GM12878 (cell line): ENCODE data around the gene LYRM2. TPM values are rescaled to one million over a fixed set of nuclear protein-coding genes. Genes with fewer than 3 reads are reported as not detected.

Source experiments
- ATAC-seq: fragments of 200-7000 bp; cut with Tn5 transposase; 3 replicates; pipeline ENCODE4 v1.9.1; 2020; ENCODE audit warnings: mild to moderate bottlenecking, moderate library complexity
- BruUV-seq: library from RNA; stranded (reverse); fragments of 400-500 nt; replicated peaks from 2 replicates; lab custom pipeline; 2021; lab: Mats Ljungman, UMichigan
- CTCF ChIA-PET: fragments of 300-600 bp; sonication (Branson Sonifier 250); formaldehyde crosslinking; extraction: SDS; loops from one replicate; lab custom pipeline; 2021; ENCODE audit warnings: inconsistent platforms; lab: Yijun Ruan, JAX
- POLR2A ChIA-PET: fragments of 350-600 bp; formaldehyde crosslinking; extraction: SDS; loops from one replicate; lab custom pipeline; 2021; ENCODE audit warnings: inconsistent platforms; lab: Charles Lee
- RAD21 ChIA-PET: fragments of 300-600 bp; sonication (Branson Sonifier 250); formaldehyde crosslinking; loops from one replicate; lab custom pipeline; 2023; ENCODE audit warnings: antibody characterized with exemption; ENCODE audit not compliant: unreplicated experiment; lab: Charles Lee
- SMC1A ChIA-PET: fragments of 300-600 bp; sonication (Branson Sonifier 250); formaldehyde crosslinking; loops from one replicate; lab custom pipeline; 2023; ENCODE audit not compliant: unreplicated experiment, uncharacterized antibody; lab: Charles Lee
- DNase-seq: peaks from one replicate; pipeline ENCODE4 v3.0.0-alpha.2; 2011; ENCODE audit warnings: low read depth, low spot score
- FAIRE-seq: peaks from 3 replicates; lab custom pipeline; 2011; peaks lifted over from hg19 to GRCh38; lab: Jason Lieb, UNC
- H2AFZ ChIP-seq: 2 replicates; pipeline ENCODE4 v1.6.0; 2011; ENCODE audit warnings: low read depth, low read length, control low read depth; ENCODE audit not compliant: control insufficient read depth
- H3K27ac ChIP-seq: 2 replicates; pipeline ENCODE4 v1.5.1; 2011; ENCODE audit warnings: control low read depth; ENCODE audit not compliant: control insufficient read depth, insufficient read depth
- H3K27me3 ChIP-seq, 2 experiments: replicated peaks in 1 of 2; 2 replicates each; pipeline versions ENCODE4 v1.6.0 to v1.6.1; 2011; ENCODE audit warnings: low read length in 1 of 2; ENCODE audit not compliant: control insufficient read depth in 2 of 2, insufficient read depth in 2 of 2
- H3K36me3 ChIP-seq, 2 experiments: 2 replicates each; pipeline ENCODE4 v1.5.1; 2011; ENCODE audit warnings: low read length in 1 of 2; ENCODE audit not compliant: control insufficient read depth in 2 of 2, insufficient read depth in 2 of 2
- H3K4me1 ChIP-seq: 2 replicates; pipeline ENCODE4 v1.6.1; 2011; ENCODE audit warnings: mild to moderate bottlenecking, low read length, moderate library complexity, mixed read lengths; ENCODE audit not compliant: control insufficient read depth, insufficient read depth
- H3K4me2 ChIP-seq: 2 replicates; pipeline ENCODE4 v1.6.0; 2011; ENCODE audit warnings: control low read depth; ENCODE audit not compliant: control insufficient read depth, insufficient read depth
- H3K4me3 ChIP-seq: fragments of 200-600 bp; sonication (generic); 2 replicates; pipeline ENCODE4 v1.5.1; 2016
- H3K79me2 ChIP-seq: 2 replicates; pipeline ENCODE4 v1.6.0; 2011; ENCODE audit warnings: low read length; ENCODE audit not compliant: control insufficient read depth, insufficient read depth
- H3K9ac ChIP-seq: 2 replicates; pipeline ENCODE4 v1.8.0; 2011; ENCODE audit warnings: low read length, control low read depth, mixed read lengths; ENCODE audit not compliant: control insufficient read depth, insufficient read depth
- H3K9me3 ChIP-seq: replicated peaks from 3 replicates; pipeline ENCODE4 v1.5.1; 2011; ENCODE audit warnings: mild to moderate bottlenecking, low read length; ENCODE audit not compliant: control insufficient read depth, insufficient read depth
- H4K20me1 ChIP-seq: 2 replicates; pipeline ENCODE4 v1.6.0; 2011; ENCODE audit not compliant: control insufficient read depth, insufficient read depth
- ASH2L ChIP-seq: fragments of 300-600, 200-600 bp; sonication (generic); IDR thresholded peaks from 2 replicates; pipeline ENCODE4 v1.6.1; 2017; ENCODE audit warnings: low read depth, mild to moderate bottlenecking, borderline replicate concordance
- BHLHE40 ChIP-seq, 2 experiments: fragments of 450-650 bp in 1 of 2; IDR thresholded peaks; 2 replicates each; pipeline ENCODE4 v1.6.1; 2011 to 2017; ENCODE audit warnings: low read depth in 2 of 2, borderline replicate concordance in 1 of 2, improper control_type of control experiment in 1 of 2, low read length in 1 of 2, mild to moderate bottlenecking in 1 of 2
- DPF2 ChIP-seq: fragments of 450-650 bp; IDR thresholded peaks from 2 replicates; pipeline ENCODE4 v1.6.1; 2017; ENCODE audit warnings: mild to moderate bottlenecking
- SUZ12 ChIP-seq: fragments of 200-600 bp; sonication (generic); IDR thresholded peaks from one replicate; pipeline ENCODE4 v1.6.1; 2018; ENCODE audit warnings: antibody characterized with exemption, mild to moderate bottlenecking; ENCODE audit not compliant: unreplicated experiment
- TAF1 ChIP-seq: IDR thresholded peaks from 2 replicates; pipeline ENCODE4 v1.6.1; 2011; ENCODE audit warnings: mild to moderate bottlenecking, low read depth, low read length, borderline replicate concordance
- TCF12 ChIP-seq: IDR thresholded peaks from 2 replicates; pipeline ENCODE4 v1.6.1; 2011; ENCODE audit warnings: low read depth, mild to moderate bottlenecking, low read length
- ZNF24 ChIP-seq: fragments of 450-650 bp; IDR thresholded peaks from 2 replicates; pipeline ENCODE4 v1.6.1; 2017; ENCODE audit warnings: antibody characterized with exemption, mild to moderate bottlenecking
- WGBS: methylation state at CpG from one replicate; pipeline ENCODE4 v1.1.6; 2016; ENCODE audit warnings: low lambda C conversion rate; ENCODE audit not compliant: insufficient replicate concordance, insufficient coverage; ENCODE audit errors: missing lambda C conversion rate; 5-methylcytosine and 5-hydroxymethylcytosine counted together
- in situ Hi-C: fragments of 300-500 bp; cut with MboI; formaldehyde crosslinking; loops from 9 replicates; pipeline ENCODE4 v1.14.3; 2018; ENCODE audit warnings: mixed read lengths
- intact Hi-C: fragments of 100-400 bp; cut with micrococcal nuclease; formaldehyde crosslinking; loops from one replicate; pipeline ENCODE4 v1.14.2; 2022; ENCODE audit not compliant: unreplicated experiment
- polyA plus RNA-seq, 11 experiments: library from polyadenylated mRNA; depleted of rRNA in 4 of 11; unstranded in 6 of 11; stranded (reverse) in 5 of 11; fragments of >200 nt; fragmentation: Nextera tagmentation in 4 of 11; fragmentation: Illumina TruSeq in 1 of 11; extraction: Ambion mirVana in 4 of 11; extraction: Trizol in 1 of 11; gene quantifications; 1 replicate in 1 of 11; 2 replicates in 10 of 11; pipeline versions ENCODE4 v1.2.1 to v1.2.3, GENCODE V29; 2011 to 2016; ENCODE audit warnings: inconsistent platforms in 2 of 11, missing spikeins in 2 of 11, low read depth in 1 of 11
- total RNA-seq, 4 experiments: library from RNA; depleted of rRNA in 3 of 4; stranded (reverse); fragments of >200 nt in 3 of 4; fragmentation: Illumina TruSeq in 1 of 4; extraction: Trizol in 1 of 4; gene quantifications; 2 replicates each; pipeline versions ENCODE4 v1.2.1 to v1.2.3, GENCODE V29; 2013 to 2021
- TF ChIP-seq, protein P1 (sequence below): fragments of 450-650 bp; IDR thresholded peaks from 2 replicates; pipeline ENCODE4 v1.6.1; 2017; ENCODE audit warnings: mild to moderate bottlenecking, low read depth, inconsistent platforms; ENCODE audit not compliant: poor library complexity, severe bottlenecking
- TF ChIP-seq, protein P2 (sequence below): fragments of 450-650 bp; IDR thresholded peaks from 2 replicates; pipeline ENCODE4 v1.6.1; 2017; ENCODE audit warnings: mild to moderate bottlenecking, moderate library complexity
- TF ChIP-seq, protein P3 (sequence below): fragments of 150-350 bp; IDR thresholded peaks from 2 replicates; pipeline ENCODE4 v1.6.1; 2014; ENCODE audit warnings: mild to moderate bottlenecking, low read depth, low read length
- TF ChIP-seq, protein P4 (sequence below): fragments of 150-350 bp; IDR thresholded peaks from 2 replicates; pipeline ENCODE4 v1.6.1; 2016; ENCODE audit warnings: low read depth, low read length

Gene LYRM2
- total and polyA plus RNA-seq, 10 of the 15 experiments (the other 5 are each of a cell fraction or from before 2014, with no cell fraction given): 17.2 to 75.0 (median 30.9) TPM

DNA sequence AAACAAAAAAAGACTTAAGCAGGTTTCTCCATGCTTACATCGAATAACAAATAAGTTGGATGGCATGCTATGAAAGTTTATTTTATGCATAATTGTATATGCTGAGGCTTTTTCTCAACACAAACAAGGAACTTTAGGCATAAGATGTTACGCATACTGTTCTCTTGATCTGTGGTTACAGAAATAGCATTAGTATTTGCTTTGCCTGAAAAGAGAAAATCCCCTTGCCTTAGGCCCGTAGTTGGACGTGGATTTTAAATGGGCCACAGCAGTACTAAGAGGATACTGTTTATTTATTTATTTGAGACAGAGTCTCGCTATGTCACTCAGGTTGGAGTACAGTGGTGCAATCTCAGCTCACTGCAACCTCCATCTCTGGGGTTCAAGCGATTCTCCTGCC lies 19.0 kb downstream of the LYRM2 start (continued):
- no peak for TF ChIP-seq BHLHE40 (IDR thresholded peaks at IDR 0.05; ENCODE audit: borderline replicate concordance in 1 of 2, low read depth in 2 of 2, low read length in 1 of 2)
- no peak for TF ChIP-seq DPF2
- no peak for TF ChIP-seq ASH2L
- TF ChIP-seq, protein P1, sequence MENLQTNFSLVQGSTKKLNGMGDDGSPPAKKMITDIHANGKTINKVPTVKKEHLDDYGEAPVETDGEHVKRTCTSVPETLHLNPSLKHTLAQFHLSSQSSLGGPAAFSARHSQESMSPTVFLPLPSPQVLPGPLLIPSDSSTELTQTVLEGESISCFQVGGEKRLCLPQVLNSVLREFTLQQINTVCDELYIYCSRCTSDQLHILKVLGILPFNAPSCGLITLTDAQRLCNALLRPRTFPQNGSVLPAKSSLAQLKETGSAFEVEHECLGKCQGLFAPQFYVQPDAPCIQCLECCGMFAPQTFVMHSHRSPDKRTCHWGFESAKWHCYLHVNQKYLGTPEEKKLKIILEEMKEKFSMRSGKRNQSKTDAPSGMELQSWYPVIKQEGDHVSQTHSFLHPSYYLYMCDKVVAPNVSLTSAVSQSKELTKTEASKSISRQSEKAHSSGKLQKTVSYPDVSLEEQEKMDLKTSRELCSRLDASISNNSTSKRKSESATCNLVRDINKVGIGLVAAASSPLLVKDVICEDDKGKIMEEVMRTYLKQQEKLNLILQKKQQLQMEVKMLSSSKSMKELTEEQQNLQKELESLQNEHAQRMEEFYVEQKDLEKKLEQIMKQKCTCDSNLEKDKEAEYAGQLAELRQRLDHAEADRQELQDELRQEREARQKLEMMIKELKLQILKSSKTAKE: no peak
- TF ChIP-seq, all 136 proteins: peak for 0

DNA sequence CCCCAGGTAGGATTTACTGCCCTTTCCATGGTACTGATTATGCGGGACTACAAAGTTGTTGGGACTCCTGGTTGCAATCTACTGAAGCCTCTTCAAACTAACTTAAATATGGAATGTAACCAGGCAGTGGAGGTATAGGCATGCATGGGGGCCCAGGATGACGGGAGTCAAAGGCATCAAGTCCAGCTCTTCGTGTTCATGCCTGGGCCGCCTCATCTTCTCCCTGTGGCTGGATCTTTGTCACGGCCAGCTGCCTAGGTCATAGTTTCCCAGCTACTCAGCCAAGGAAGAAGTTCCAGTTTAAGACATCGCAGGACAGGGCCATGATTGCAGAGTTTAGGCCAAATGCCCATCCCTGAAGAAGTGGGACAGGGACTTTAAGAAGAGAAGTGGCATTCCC lies 20.5 kb downstream of the LYRM2 start:
- no peaks in the 10 kb centered on the region for H3K79me2 ChIP-seq
- ChIA-PET SMC1A (no interaction called here), CTCF (interaction anchor here (0.9 to 1.1 kb wide), 2 partner anchors 186 to 246 kb away, joined by 3 to 5 read pairs; no protein-coding TSS in a partner anchor), RAD21 (interaction anchor here (1.0 kb wide), 1 partner anchor 10 kb away, joined by 3 read pairs; no protein-coding TSS in a partner anchor), POLR2A (no interaction called here)
- 83% methylated on average over 6 of the region's 6 CpGs for WGBS
- no peaks in the 10 kb centered on the region for H3K27me3 ChIP-seq
- no peak overlapping the region for H3K4me3 ChIP-seq
- H3K4me1 ChIP-seq: no peaks in the 10 kb centered on the region
- no peak for ATAC-seq
- DNase-seq: no peak
- in situ Hi-C loops (no loop called here), intact Hi-C loops (no loop called here)
- TF ChIP-seq TAF1: no peak
- TF ChIP-seq, protein P2, sequence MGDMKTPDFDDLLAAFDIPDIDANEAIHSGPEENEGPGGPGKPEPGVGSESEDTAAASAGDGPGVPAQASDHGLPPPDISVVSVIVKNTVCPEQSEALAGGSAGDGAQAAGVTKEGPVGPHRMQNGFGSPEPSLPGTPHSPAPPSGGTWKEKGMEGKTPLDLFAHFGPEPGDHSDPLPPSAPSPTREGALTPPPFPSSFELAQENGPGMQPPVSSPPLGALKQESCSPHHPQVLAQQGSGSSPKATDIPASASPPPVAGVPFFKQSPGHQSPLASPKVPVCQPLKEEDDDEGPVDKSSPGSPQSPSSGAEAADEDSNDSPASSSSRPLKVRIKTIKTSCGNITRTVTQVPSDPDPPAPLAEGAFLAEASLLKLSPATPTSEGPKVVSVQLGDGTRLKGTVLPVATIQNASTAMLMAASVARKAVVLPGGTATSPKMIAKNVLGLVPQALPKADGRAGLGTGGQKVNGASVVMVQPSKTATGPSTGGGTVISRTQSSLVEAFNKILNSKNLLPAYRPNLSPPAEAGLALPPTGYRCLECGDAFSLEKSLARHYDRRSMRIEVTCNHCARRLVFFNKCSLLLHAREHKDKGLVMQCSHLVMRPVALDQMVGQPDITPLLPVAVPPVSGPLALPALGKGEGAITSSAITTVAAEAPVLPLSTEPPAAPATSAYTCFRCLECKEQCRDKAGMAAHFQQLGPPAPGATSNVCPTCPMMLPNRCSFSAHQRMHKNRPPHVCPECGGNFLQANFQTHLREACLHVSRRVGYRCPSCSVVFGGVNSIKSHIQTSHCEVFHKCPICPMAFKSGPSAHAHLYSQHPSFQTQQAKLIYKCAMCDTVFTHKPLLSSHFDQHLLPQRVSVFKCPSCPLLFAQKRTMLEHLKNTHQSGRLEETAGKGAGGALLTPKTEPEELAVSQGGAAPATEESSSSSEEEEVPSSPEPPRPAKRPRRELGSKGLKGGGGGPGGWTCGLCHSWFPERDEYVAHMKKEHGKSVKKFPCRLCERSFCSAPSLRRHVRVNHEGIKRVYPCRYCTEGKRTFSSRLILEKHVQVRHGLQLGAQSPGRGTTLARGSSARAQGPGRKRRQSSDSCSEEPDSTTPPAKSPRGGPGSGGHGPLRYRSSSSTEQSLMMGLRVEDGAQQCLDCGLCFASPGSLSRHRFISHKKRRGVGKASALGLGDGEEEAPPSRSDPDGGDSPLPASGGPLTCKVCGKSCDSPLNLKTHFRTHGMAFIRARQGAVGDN: no peak
- no peak for TF ChIP-seq SUZ12
- TF ChIP-seq, protein P3, sequence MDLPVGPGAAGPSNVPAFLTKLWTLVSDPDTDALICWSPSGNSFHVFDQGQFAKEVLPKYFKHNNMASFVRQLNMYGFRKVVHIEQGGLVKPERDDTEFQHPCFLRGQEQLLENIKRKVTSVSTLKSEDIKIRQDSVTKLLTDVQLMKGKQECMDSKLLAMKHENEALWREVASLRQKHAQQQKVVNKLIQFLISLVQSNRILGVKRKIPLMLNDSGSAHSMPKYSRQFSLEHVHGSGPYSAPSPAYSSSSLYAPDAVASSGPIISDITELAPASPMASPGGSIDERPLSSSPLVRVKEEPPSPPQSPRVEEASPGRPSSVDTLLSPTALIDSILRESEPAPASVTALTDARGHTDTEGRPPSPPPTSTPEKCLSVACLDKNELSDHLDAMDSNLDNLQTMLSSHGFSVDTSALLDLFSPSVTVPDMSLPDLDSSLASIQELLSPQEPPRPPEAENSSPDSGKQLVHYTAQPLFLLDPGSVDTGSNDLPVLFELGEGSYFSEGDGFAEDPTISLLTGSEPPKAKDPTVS: no peak
- TF ChIP-seq ZNF24: no peak
- no peak for TF ChIP-seq TCF12
- TF ChIP-seq, protein P4, sequence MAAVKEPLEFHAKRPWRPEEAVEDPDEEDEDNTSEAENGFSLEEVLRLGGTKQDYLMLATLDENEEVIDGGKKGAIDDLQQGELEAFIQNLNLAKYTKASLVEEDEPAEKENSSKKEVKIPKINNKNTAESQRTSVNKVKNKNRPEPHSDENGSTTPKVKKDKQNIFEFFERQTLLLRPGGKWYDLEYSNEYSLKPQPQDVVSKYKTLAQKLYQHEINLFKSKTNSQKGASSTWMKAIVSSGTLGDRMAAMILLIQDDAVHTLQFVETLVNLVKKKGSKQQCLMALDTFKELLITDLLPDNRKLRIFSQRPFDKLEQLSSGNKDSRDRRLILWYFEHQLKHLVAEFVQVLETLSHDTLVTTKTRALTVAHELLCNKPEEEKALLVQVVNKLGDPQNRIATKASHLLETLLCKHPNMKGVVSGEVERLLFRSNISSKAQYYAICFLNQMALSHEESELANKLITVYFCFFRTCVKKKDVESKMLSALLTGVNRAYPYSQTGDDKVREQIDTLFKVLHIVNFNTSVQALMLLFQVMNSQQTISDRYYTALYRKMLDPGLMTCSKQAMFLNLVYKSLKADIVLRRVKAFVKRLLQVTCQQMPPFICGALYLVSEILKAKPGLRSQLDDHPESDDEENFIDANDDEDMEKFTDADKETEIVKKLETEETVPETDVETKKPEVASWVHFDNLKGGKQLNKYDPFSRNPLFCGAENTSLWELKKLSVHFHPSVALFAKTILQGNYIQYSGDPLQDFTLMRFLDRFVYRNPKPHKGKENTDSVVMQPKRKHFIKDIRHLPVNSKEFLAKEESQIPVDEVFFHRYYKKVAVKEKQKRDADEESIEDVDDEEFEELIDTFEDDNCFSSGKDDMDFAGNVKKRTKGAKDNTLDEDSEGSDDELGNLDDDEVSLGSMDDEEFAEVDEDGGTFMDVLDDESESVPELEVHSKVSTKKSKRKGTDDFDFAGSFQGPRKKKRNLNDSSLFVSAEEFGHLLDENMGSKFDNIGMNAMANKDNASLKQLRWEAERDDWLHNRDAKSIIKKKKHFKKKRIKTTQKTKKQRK: no peak
- FAIRE-seq: no peak
- BruUV-seq: no TSS peak
- H4K20me1 ChIP-seq: no peaks in the 10 kb centered on the region
- H3K9ac ChIP-seq: no peak overlapping the region
- no peaks in the 10 kb centered on the region for H3K9me3 ChIP-seq
- no peak overlapping the region for H2AFZ ChIP-seq
- H3K4me2 ChIP-seq: no peak overlapping the region
- H3K36me3 ChIP-seq: no peaks in the 10 kb centered on the region
- H3K27ac ChIP-seq: no peak overlapping the region
